Adipose tissue (tissue), 3 donors: Measurements from ENCODE around the gene GPATCH2L. TPM values are rescaled to one million over a fixed set of nuclear protein-coding genes. Genes with fewer than 3 reads are reported as not detected.
A peak's percentile ranks its signal among the peaks of the same experiment; 100 is the strongest.

Experiments used
- H3K27ac ChIP-seq: one replicate; pipeline ENCODE4 v1.5.1; 2013; ENCODE audit warnings: low read depth, low read length
- WGBS, 3 donors: extraction: QIAGEN DNeasy Blood & Tissue Kit; methylation state at CpG; one replicate each; pipeline ENCODE4 v1.1.7; 2013; 5-methylcytosine and 5-hydroxymethylcytosine counted together
- polyA plus RNA-seq, 3 donors: library from polyadenylated mRNA; stranded (reverse); fragments of 200-250 nt; gene quantifications; one replicate each; pipeline ENCODE4 v1.2.3, GENCODE V29; 2013
- donor health status: healthy with polysubstance abuse.
- donor health status: Bipolar disorder and iron deficiency.
- donor health status: healthy.

GPATCH2L gene
- polyA plus RNA-seq, 3 donors, result 5.6 to 16.3 (median 6.0) TPM

DNA sequence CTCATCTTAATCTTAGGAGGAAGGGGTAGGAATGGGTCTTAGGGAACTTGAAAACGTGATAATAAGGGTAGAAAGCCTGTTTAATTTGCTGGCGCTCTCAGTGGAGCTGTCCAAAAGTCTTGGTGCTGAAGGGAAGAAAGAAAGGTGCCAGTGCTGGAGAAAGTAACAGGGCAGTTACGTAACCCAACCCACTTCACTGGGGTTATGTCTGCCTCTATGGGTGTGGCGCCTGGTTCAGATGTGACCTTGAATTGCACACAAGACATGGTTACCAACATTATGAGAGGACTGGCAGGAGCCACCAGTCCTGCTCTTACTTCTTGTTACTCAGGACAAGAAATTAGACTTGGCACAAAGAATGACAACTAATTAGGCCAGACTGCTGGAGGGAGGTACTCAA is 18.6 kb upstream of the GPATCH2L start:
- no peak overlapping the region for H3K27ac ChIP-seq
- 12 to 19% (median 19%) methylated on average over 4 of the region's 4 CpGs for WGBS, 3 donors

GRCh38 chr14:76134231-76134630 is 17.5 kb upstream of the GPATCH2L start:
- H3K27ac ChIP-seq, result no peak overlapping the region
- 85 to 89% (median 88%) methylated on average over 19 of the region's 19 CpGs for WGBS, 3 donors

DNA sequence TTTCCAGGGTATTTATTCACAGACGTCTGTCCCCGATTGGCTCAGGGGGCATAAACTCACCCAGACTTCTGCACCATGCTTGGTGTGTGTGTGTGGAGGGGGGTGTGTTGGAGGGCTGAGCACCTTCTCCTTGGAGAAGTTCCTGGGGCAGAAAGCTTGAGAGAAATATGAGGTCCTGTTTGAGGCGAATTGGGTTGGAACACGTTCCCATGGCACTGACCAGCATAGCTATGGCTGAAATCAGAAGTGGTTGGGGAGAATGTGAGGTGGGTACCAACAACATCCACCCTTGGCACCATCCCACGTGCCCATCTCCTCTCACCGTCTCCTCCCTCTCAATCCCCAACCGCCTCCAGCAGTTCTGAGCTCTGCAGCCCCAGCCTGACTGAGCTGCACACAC is 16.0 kb upstream of the GPATCH2L start:
- 59 to 71% (median 60%) methylated on average over 7 of the region's 7 CpGs for WGBS, 3 donors
- no peak overlapping the region for H3K27ac ChIP-seq

DNA sequence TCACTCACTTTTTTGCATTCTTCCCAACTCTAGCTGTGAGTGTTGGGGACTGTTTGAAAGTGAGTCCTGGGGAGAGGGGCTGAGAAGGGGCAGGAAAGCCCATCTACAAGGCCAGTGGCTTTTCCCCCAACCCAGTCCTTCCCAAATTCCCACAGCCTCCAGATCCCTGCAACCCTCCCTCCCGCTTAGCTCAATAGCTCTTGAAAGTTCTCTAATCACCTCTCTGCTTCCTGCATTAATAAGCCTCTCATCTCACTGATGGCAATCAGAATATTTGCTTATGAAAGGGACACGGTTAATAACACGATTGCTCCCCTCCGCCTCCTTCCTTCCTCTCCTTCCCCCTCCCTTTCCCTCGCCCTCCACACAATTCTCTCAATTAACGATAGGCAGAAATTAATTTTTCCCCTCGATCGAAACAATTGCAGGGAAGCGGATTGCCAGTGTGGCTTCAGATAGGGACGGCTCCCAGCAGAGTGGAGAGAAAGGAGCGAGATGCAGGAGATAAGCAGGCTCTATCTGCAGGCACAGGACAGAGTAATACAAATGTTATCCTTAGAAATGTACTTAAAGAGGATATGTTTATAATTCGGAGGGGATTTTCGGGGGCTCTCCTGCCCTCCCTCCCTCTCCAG is 15.1 kb upstream of the GPATCH2L start:
- H3K27ac ChIP-seq, result no peak overlapping the region
- WGBS, 3 donors, result 13 to 24% (median 21%) methylated on average over 13 of the region's 13 CpGs

- 3 to 6% (median 5%) methylated on average over 24 of the region's 24 CpGs for WGBS, 3 donors
- no peak overlapping the region for H3K27ac ChIP-seq
Measured at GRCh38 chr14:76138119-76138757, 13.5 kb upstream of the GPATCH2L start.

- H3K27ac ChIP-seq, result no peak overlapping the region
- WGBS, 3 donors, result 9 to 12% (median 11%) methylated on average over 50 of the region's 50 CpGs
Measured at GRCh38 chr14:76138758-76139723, 12.7 kb upstream of the GPATCH2L start.

DNA sequence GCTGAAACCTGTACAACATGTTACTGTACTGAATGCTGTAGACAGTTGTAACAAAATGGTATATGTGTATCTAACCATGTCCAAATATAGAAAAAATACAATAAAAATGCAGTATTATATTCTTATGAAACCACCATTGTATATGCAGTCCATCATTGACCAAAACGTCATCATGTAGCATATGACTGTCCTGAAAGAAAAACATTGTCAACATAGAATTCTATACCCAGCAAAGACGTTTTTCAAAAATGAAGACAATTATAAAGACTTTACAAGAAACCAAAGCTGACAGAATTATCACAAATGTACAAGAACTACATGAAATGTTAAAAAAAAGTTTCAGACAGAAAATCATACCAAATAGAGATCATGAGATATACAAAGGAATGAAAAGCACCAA is 8.1 kb upstream of the GPATCH2L start:
- H3K27ac ChIP-seq, result no peak overlapping the region
- 47 to 74% (median 70%) methylated on average over 2 of the region's 2 CpGs for WGBS, 3 donors

DNA sequence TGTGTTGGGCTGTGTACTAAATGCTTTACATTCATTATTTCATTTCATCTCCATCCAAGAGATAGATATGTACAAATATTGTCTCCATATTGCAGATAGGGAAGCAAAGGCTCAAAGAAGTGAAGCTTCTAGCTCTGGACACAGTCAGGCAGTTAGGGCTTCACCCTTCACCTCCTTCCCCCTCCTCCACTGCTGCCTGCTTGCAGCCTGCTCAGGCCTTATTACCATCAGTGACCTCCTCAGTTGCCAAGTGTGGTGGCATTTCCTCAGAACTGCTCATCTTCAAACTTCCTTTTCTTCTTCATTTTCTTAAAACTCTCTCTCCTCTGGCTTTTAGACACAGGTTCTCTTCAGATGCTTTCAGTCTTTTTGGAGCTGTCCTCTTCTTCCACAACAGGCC is 4.7 kb upstream of the GPATCH2L start:
- H3K27ac ChIP-seq, result no peak overlapping the region

GRCh38 chr14:76149196-76149595 is 2.5 kb upstream of the GPATCH2L start:
- no peak overlapping the region for H3K27ac ChIP-seq
- WGBS, 3 donors, result 76 to 85% (median 81%) methylated on average over 2 of the region's 2 CpGs

DNA sequence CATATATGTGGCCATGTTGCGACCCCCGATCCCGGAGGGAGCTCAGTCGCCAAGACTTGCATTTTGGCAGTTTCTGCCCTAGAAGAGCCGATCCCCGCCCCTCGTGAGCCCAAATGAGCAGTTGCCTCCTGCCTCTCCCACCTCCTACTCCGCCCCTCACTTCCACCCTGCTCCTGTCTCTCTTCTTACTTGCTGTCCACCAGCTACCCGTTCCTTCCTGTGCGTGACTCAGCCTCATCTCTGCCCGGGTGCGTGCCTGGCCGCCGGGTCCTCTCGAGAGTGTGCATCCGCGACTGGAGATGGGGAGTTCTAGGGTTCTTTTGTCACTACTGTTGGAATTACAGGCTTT is 585 bp downstream of the GPATCH2L start:
- peak overlapping the region; percentile 2 for H3K27ac ChIP-seq
- 0% methylated on average over 17 of the region's 17 CpGs for whole genome bisulfite sequencing, 3 donors

GRCh38 chr14:76153919-76154318 is 2.2 kb downstream of the GPATCH2L start:
- H3K27ac ChIP-seq, result no peak overlapping the region
- 58 to 77% (median 59%) methylated on average over 1 of the region's 1 CpG for WGBS, 3 donors

GRCh38 chr14:76154539-76155126 is 2.9 kb downstream of the GPATCH2L start:
- no peak overlapping the region for H3K27ac ChIP-seq
- WGBS, 3 donors, result 88 to 90% (median 90%) methylated on average over 11 of the region's 11 CpGs

DNA sequence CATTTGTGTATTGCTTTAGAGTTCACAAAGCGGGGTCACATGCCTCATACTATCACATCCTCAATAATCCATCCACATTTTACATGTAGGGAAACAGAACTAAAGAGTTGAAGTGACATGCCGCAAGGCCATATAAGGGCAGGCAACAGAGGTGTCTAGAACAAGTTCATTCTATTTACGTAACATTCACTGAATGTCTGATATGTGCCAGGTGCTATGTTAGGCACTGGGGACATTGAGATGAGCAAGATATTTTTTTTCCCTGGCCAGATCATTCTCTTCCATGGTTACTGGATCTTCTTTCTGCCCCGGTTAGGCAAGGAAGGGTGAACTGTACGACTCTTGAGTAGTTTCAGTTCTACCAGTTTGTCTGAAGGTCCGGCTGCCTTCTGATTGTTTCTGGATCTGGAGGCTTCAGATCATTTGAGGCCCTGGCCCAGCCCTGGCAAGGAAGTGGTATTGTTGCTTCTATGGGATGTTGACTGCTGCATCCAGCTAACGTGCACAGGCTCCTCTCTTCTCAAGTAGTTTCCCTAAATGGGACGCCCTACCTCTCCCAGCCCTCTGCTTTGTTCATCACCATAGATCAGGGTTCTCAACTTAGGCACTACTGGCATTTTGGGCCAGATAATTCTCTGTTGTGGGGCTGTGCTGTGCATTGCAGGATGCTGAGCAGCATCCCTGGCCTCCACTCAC is 12.1 kb downstream of the GPATCH2L start:
- H3K27ac ChIP-seq, result no peak overlapping the region
- 81 to 86% (median 82%) methylated on average over 8 of the region's 8 CpGs for WGBS, 3 donors

DNA sequence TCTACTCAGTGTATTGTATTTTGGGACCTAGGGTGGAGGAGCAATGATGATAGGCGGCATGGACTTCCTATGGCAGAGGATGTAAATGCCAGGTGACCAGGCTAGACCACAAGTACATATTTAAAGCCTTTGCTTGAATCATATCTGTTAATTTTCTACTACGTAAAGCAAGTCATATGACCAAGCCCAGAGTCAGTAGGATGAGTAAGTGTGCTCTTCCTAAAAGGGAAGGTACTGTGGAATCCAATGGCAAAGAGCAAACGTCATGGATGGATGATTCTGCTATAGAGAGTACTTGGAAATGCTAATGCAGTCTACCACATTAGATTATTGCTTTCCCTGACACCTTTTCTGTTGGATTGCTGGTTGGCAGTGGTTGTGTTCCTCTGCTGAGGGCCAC is 16.8 kb downstream of the GPATCH2L start:
- WGBS, 3 donors, result 90 to 94% (median 91%) methylated on average over 3 of the region's 3 CpGs
- H3K27ac ChIP-seq, result no peak overlapping the region

DNA sequence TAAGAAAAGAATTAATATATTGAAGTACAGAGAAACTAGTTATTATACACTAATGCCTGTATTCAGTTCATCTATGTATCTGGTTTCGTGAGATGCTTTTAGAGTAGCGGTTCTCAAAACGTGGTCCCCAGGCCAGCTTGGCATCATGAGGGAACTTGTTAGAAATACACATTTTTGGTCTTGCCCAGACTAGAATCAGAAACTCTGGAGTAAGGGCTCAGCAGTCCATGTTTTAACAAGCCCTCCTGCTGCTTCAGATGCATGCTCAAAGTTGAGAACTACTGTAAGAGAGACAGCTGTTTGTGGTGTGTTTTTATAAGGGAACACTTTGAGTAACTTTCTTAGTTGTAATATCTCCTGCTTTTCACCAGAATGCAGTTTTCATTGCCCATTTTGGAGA is 18.1 kb downstream of the GPATCH2L start:
- WGBS, 3 donors, result 92 to 95% (median 93%) methylated on average over 3 of the region's 3 CpGs
- no peak overlapping the region for H3K27ac ChIP-seq

- 97 to 98% (median 98%) methylated on average over 2 of the region's 2 CpGs for WGBS, 3 donors
- H3K27ac ChIP-seq, result no peak overlapping the region
Measured at GRCh38 chr14:76174982-76175381, 23.3 kb downstream of the GPATCH2L start.

DNA sequence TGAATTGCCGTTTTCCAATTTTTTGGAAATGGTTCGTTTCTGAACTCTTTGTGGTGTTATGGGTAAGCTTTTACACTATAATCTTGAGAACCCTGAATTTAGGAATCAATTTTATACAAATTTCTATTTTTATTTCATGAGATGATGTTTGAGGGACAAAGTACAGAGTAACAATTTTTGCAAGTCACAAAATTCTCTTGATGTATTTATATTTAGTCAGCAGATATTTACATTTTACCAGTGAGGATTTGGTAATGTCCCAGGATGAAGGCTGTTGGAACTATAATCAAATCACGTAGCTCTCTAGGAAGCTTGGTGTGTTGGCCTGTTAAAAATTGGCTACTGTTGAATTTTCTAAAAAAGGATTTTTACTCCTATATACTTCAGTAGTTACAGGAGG is 24.2 kb downstream of the GPATCH2L start:
- WGBS, 3 donors, result 91 to 96% (median 95%) methylated on average over 3 of the region's 3 CpGs
- H3K27ac ChIP-seq, result no peak overlapping the region

DNA sequence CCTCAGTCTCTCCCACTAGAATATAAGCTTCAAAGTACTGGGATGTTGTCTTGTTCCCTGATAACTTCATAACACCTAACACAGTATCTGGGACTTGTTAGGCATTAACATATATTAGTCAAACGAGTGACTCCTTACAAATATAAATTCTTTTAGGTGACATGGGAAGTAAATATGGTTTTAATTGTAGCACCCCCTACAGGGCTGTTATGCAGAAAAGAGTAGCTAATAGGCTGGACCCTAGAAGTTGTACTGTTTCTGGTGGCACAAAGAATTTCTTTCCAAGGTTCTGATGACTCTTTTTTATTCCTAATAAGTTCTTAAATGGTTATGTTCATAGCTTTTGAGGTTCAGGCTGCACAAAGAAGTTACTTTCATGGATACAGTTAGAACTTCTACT is 29.8 kb downstream of the GPATCH2L start:
- H3K27ac ChIP-seq, result no peak overlapping the region
- WGBS, 3 donors, result 55 to 65% (median 61%) methylated on average over 1 of the region's 1 CpG
